Psoas muscle (tissue), 8 donors: ENCODE measurements around the gene DHX9. TPM values are rescaled to one million over a fixed set of nuclear protein-coding genes. Genes with fewer than 3 reads are reported as not detected.

Source experiments
- ATAC-seq, 4 donors: fragments of 200-7000 bp; cut with Tn5 transposase; one replicate each; pipeline ENCODE4 v1.9.1; 2020; ENCODE audit warnings: moderate library complexity in 3 of 4, mild to moderate bottlenecking in 2 of 4
- DNase-seq, 2 donors: peaks; one replicate each; pipeline ENCODE4 v3.0.0-alpha.2; 2020
- H3K27ac ChIP-seq: fragments of 200-600 bp; one replicate; pipeline ENCODE4 v1.8.0; 2022
- H3K27me3 ChIP-seq, 3 donors: fragments of 200-600 bp in 1 of 3; one replicate each; pipeline versions ENCODE4 v1.6.1 to v1.8.0; 2013 to 2022; ENCODE audit warnings: low read length in 2 of 3, mild to moderate bottlenecking in 2 of 3, moderate library complexity in 1 of 3; ENCODE audit not compliant: insufficient read depth in 3 of 3
- H3K36me3 ChIP-seq, 2 donors: fragments of 200-600 bp in 1 of 2; one replicate each; pipeline versions ENCODE4 v1.6.1 to v1.8.0; 2013 to 2022; ENCODE audit warnings: low read depth in 1 of 2, mild to moderate bottlenecking in 1 of 2, moderate library complexity in 1 of 2; ENCODE audit not compliant: insufficient read depth in 1 of 2
- H3K4me1 ChIP-seq: fragments of 200-600 bp; one replicate; pipeline ENCODE4 v1.8.0; 2022
- H3K4me3 ChIP-seq: fragments of 200-600 bp; one replicate; pipeline ENCODE4 v1.8.0; 2022; ENCODE audit warnings: mild to moderate bottlenecking
- H3K9me3 ChIP-seq: fragments of 200-600 bp; one replicate; pipeline ENCODE4 v1.8.0; 2022
- CTCF ChIP-seq: fragments of 200-600 bp; IDR thresholded peaks from one replicate; pipeline ENCODE4 v1.8.0; 2022; ENCODE audit warnings: antibody characterized with exemption
- WGBS, 3 donors: extraction: QIAGEN DNeasy Blood & Tissue Kit; methylation state at CpG; one replicate each; pipeline versions ENCODE4 v1.1.6 to v1.1.7; 2013; 5-methylcytosine and 5-hydroxymethylcytosine counted together
- intact Hi-C, 2 donors: fragments of 100-400 bp; cut with DNase I; formaldehyde crosslinking; loops; one replicate each; pipeline versions ENCODE4 v1.11.0 to v1.14.2; 2022
- polyA plus RNA-seq, 3 donors: library from polyadenylated mRNA; stranded (reverse); fragments of 200-250 nt; gene quantifications; one replicate each; pipeline ENCODE4 v1.2.3, GENCODE V29; 2013
- total RNA-seq, 4 donors: library from RNA; stranded (reverse); fragmentation: NEBNext Ultra II Directional in 2 of 4; extraction: Animal tissue kit (Norgen Biotek cat#: 25700) in 2 of 4; gene quantifications; one replicate each; pipeline versions ENCODE4 v1.2.1 to v1.2.4, GENCODE V29; 2021 to 2023
- donor health status: healthy with polysubstance abuse.
- donor health status: DM: no; HTN: no; CAD: no; lungs with moderate emphysema.
- donor health status: Bipolar disorder and iron deficiency.
- donor health status: healthy.
- donor health status: DM: yes; HTN: yes; CAD: no.
- donor health status: DM: no; HTN: no; CAD: no.
- donor health status: DM: no; HTN: no; CAD: no.
- donor health status: DM: yes; HTN: yes; CAD: no.

Gene DHX9
- total and polyA plus RNA-seq, 7 donors = 31.8 to 60.3 (median 56.0) TPM

- H3K36me3 ChIP-seq = no peaks in the 10 kb centered on the region
- peaks cover 3% of the 10 kb centered on the region for H3K9me3 ChIP-seq
- no peak overlapping the region for H3K27ac ChIP-seq
- 97 to 98% (median 98%) methylated on average over 3 of the region's 3 CpGs for WGBS, 3 donors
- ATAC-seq = no peak
- intact Hi-C loops = no loop called here
- no peaks in the 10 kb centered on the region for H3K27me3 ChIP-seq
- H3K4me3 ChIP-seq = no peak overlapping the region
- TF ChIP-seq CTCF = no peak
- no peaks in the 10 kb centered on the region for H3K4me1 ChIP-seq
- no peak for DNase-seq
Observed at GRCh38 chr1:182913401-182913800, 74.3 kb downstream of the DHX9 start.

- Histone ChIP-seq H3K9me3 (no peaks in the 10 kb centered on the region), H3K27me3 (no peaks in the 10 kb centered on the region), H3K36me3 (no peaks in the 10 kb centered on the region), H3K4me1 (no peaks in the 10 kb centered on the region), H3K27ac (no peak overlapping the region), H3K4me3 (no peak overlapping the region)
- 47 to 59% (median 50%) methylated on average over 3 of the region's 3 CpGs for WGBS, 3 donors
- intact Hi-C loops = no loop called here
- ATAC-seq = no peak
- DNase-seq = no peak
- no peak for TF ChIP-seq CTCF
Observed at GRCh38 chr1:182917378-182917777, 78.2 kb downstream of the DHX9 start.

- ATAC-seq (no peak), DNase-seq (no peak)
- no peaks in the 10 kb centered on the region for H3K9me3 ChIP-seq
- H3K4me1 ChIP-seq = no peaks in the 10 kb centered on the region
- H3K27me3 ChIP-seq = no peaks in the 10 kb centered on the region
- H3K36me3 ChIP-seq = no peaks in the 10 kb centered on the region
- intact Hi-C loops = no loop called here
- no peak overlapping the region for H3K4me3 ChIP-seq
- H3K27ac ChIP-seq = no peak overlapping the region
- no peak for TF ChIP-seq CTCF
- WGBS, 3 donors = 64 to 67% (median 67%) methylated on average over 1 of the region's 1 CpG
Observed at GRCh38 chr1:182925661-182926060, 86.5 kb downstream of the DHX9 start.

- Histone ChIP-seq H3K27ac (no peak overlapping the region), H3K36me3 (no peaks in the 10 kb centered on the region), H3K4me1 (no peaks in the 10 kb centered on the region), H3K4me3 (no peak overlapping the region), H3K27me3 (no peaks in the 10 kb centered on the region), H3K9me3 (no peaks in the 10 kb centered on the region)
- DNase-seq = no peak
- TF ChIP-seq CTCF = no peak
- no peak for ATAC-seq
- intact Hi-C loops = no loop called here
- WGBS, 3 donors = 77 to 90% (median 81%) methylated on average over 1 of the region's 1 CpG
Observed at GRCh38 chr1:182927693-182928433, 88.7 kb downstream of the DHX9 start.

- 77 to 83% (median 79%) methylated on average over 1 of the region's 1 CpG for WGBS, 3 donors
- no peaks in the 10 kb centered on the region for H3K4me1 ChIP-seq
Observed at GRCh38 chr1:182930985-182931384, 91.8 kb downstream of the DHX9 start.

More at GRCh38 chr1:182930985-182931384, 91.8 kb downstream of the DHX9 start:
- intact Hi-C loops = no loop called here
- H3K27ac ChIP-seq = no peak overlapping the region
- ATAC-seq (no peak), DNase-seq (no peak)
- no peaks in the 10 kb centered on the region for H3K9me3 ChIP-seq
- H3K27me3 ChIP-seq = no peaks in the 10 kb centered on the region
- no peaks in the 10 kb centered on the region for H3K36me3 ChIP-seq
- TF ChIP-seq CTCF = no peak
- no peak overlapping the region for H3K4me3 ChIP-seq
